K562 (cell line): Measurements from ENCODE around the gene C6orf89. TPM values are rescaled to one million over a fixed set of nuclear protein-coding genes. Genes with fewer than 3 reads are reported as not detected.

Experiments
- BRD9 ChIP-seq: fragments of 450-650 bp; IDR thresholded peaks from 2 replicates; pipeline ENCODE4 v1.6.1; 2018; ENCODE audit warnings: low read depth; ENCODE audit not compliant: partially characterized antibody
- CTBP1 ChIP-seq: fragments of 450-650 bp; IDR thresholded peaks from 2 replicates; pipeline ENCODE4 v1.6.1; 2016; ENCODE audit warnings: borderline replicate concordance
- EGR1 ChIP-seq: fragments of 450-650 bp; conservative IDR thresholded peaks from 2 replicates; pipeline ENCODE4 v1.6.1; 2017; ENCODE audit warnings: mild to moderate bottlenecking
- EHMT2 ChIP-seq: fragments of 450-650 bp; IDR thresholded peaks from 2 replicates; pipeline ENCODE4 v1.6.1; 2018; ENCODE audit warnings: antibody characterized with exemption
- ELF1 ChIP-seq: fragments of 200-800 bp; sonication (Bioruptor generic); IDR thresholded peaks from 2 replicates; pipeline ENCODE4 v1.6.1; 2016; ENCODE audit warnings: missing genetic modification characterization, missing compliant biosample characterization
- HDGF ChIP-seq: fragments of 450-650 bp; IDR thresholded peaks from 2 replicates; pipeline ENCODE4 v1.6.1; 2016
- ILK ChIP-seq: fragments of 450-650 bp; IDR thresholded peaks from 2 replicates; pipeline ENCODE4 v1.6.1; 2016; ENCODE audit warnings: missing genetic modification characterization, low read depth, mild to moderate bottlenecking, missing compliant biosample characterization, moderate library complexity, borderline replicate concordance
- JUND ChIP-seq, 2 experiments: IDR thresholded peaks; 2 replicates in 1 of 2; 3 replicates in 1 of 2; pipeline ENCODE4 v1.6.1; 2011; ENCODE audit warnings: borderline replicate concordance in 2 of 2, low read depth in 2 of 2, low read length in 2 of 2, improper control_type of control experiment in 1 of 2, missing biosample characterization in 1 of 2, missing genetic modification characterization in 1 of 2, missing genetic modification reagents in 1 of 2
- KLF6 ChIP-seq: fragments of 250-450 bp; sonication (Bioruptor Pico); IDR thresholded peaks from 2 replicates; pipeline ENCODE4 v1.4.0; 2020; ENCODE audit warnings: mild to moderate bottlenecking, moderate library complexity, borderline replicate concordance
- MYBL2 ChIP-seq, 2 experiments: fragments of 450-650 bp in 1 of 2; sonication (generic) in 1 of 2; formaldehyde crosslinking in 1 of 2; IDR thresholded peaks; 2 replicates each; pipeline versions ENCODE4 v1.6.1 to v1.8.1; 2017 to 2022; ENCODE audit warnings: borderline replicate concordance in 1 of 2, inconsistent platforms in 1 of 2, low read depth in 1 of 2, mild to moderate bottlenecking in 1 of 2, missing genetic modification reagents in 1 of 2, moderate library complexity in 1 of 2
- NCOA1 ChIP-seq: fragments of 450-650 bp; IDR thresholded peaks from 2 replicates; pipeline ENCODE4 v1.6.1; 2016; ENCODE audit warnings: low read depth
- PHB ChIP-seq: fragments of 250-450 bp; sonication (Bioruptor Pico); IDR thresholded peaks from 2 replicates; pipeline ENCODE4 v1.5.0; 2021
- RCOR1 ChIP-seq, 2 experiments: IDR thresholded peaks; 2 replicates each; pipeline ENCODE4 v1.6.1; 2012; ENCODE audit warnings: low read depth in 2 of 2, low read length in 2 of 2, borderline replicate concordance in 1 of 2, improper control_type of control experiment in 1 of 2
- TCF3 ChIP-seq: sonication (generic); formaldehyde crosslinking; IDR thresholded peaks from 2 replicates; pipeline ENCODE4 v1.4.0; 2020; ENCODE audit warnings: mild to moderate bottlenecking, missing genetic modification reagents
- ZBTB17 ChIP-seq: fragments of 450-650 bp; formaldehyde crosslinking; IDR thresholded peaks from 2 replicates; pipeline ENCODE4 v1.4.0; 2020; ENCODE audit warnings: mild to moderate bottlenecking
- ZKSCAN1 ChIP-seq: fragments of 150-350 bp; IDR thresholded peaks from 2 replicates; pipeline ENCODE4 v1.6.1; 2016; ENCODE audit warnings: low read depth, low read length
- ZNF253 ChIP-seq: fragments of 250-450 bp; sonication (Bioruptor Pico); conservative IDR thresholded peaks from 2 replicates; pipeline ENCODE4 v1.6.1; 2021; ENCODE audit warnings: mild to moderate bottlenecking
- polyA plus RNA-seq, 8 experiments: library from polyadenylated mRNA; depleted of rRNA in 4 of 8; stranded (reverse) in 5 of 8; unstranded in 3 of 8; fragments of >200 nt; fragmentation: Nextera tagmentation in 2 of 8; fragmentation: Illumina TruSeq in 1 of 8; extraction: Ambion mirVana in 2 of 8; extraction: Trizol in 1 of 8; gene quantifications; 2 replicates each; pipeline versions ENCODE4 v1.2.1 to v1.2.3, GENCODE V29; 2011 to 2014; ENCODE audit warnings: inconsistent platforms in 1 of 8, missing spikeins in 1 of 8
- total RNA-seq, 7 experiments: library from RNA; depleted of rRNA in 6 of 7; stranded (reverse); fragments of >200 nt in 6 of 7; fragmentation: Illumina TruSeq in 2 of 7; extraction: Trizol in 2 of 7; gene quantifications; 2 replicates each; pipeline versions ENCODE4 v1.2.1 to v1.2.3, GENCODE V29; 2011 to 2021; ENCODE audit warnings: low replicate concordance in 1 of 7
- TF ChIP-seq, protein P1 (sequence below): sonication (generic); formaldehyde crosslinking; IDR thresholded peaks from 2 replicates; pipeline ENCODE4 v1.4.0; 2020; ENCODE audit warnings: mild to moderate bottlenecking, missing genetic modification reagents
- TF ChIP-seq, protein P2 (sequence below): IDR thresholded peaks from 3 replicates; pipeline ENCODE4 v1.6.1; 2011; ENCODE audit warnings: borderline replicate concordance, mild to moderate bottlenecking; ENCODE audit not compliant: insufficient read length, insufficient read depth
- TF ChIP-seq, protein P3 (sequence below): fragments of 450-650 bp; formaldehyde crosslinking; IDR thresholded peaks from 2 replicates; pipeline ENCODE4 v1.4.0; 2020; ENCODE audit warnings: mild to moderate bottlenecking, moderate library complexity
- TF ChIP-seq, protein P4 (sequence below): sonication (generic); formaldehyde crosslinking; IDR thresholded peaks from 2 replicates; pipeline ENCODE4 v1.8.0; 2022; ENCODE audit warnings: missing genetic modification reagents, mild to moderate bottlenecking, borderline replicate concordance

The C6orf89 gene
- total and polyA plus RNA-seq, 9 of the 15 experiments (the other 6 are each of a cell fraction or from before 2014, with no cell fraction given) = 35.2 to 111 (median 58.5) TPM

DNA sequence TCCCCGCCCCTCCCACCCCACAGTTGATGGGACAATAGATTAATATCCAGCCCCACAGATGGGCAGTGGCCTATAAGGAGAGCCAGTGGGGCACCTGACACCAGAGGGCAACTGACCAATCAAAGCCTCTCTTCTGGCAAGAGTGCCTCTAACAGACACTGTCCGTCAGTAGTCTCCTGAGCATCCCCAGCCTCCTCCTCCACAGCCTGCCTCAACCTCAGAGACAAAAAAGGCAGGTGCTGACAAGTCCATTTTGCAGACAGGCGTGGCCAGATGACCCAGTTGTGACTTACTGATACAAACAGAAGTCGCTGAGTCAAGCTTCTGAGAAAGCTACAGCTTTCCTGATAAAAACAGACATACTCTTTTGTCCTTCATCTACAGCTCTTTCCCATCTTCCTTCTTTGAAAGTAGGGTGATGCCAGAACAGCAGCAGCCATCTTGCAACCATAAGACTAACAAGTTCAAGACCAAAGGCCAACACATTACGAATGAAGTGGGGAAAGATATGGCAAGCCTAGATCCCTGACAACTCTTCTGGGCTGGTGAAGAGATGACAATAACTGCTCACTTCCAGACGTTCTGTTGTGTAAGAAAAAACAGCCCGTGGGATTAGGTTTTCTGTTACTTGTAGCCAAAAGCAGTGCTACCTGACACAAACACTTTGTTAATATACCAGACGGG lies 23.4 kb upstream of the C6orf89 start (continued):
- TF ChIP-seq ILK (tag) (no peak), EHMT2 (peak; percentile 80), KLF6 (CRISPR knock-in tag) (peak; percentile 41; the same call in 1 of the 2 replicates), TCF3 (peak; percentile 94), ZNF253 (CRISPR knock-in tag) (no peak), CTBP1 (peak; percentile 100), ZKSCAN1 (peak; percentile 72; the same call in 1 of the 2 replicates), NCOA1 (peak; percentile 75; the same call in 1 of the 2 replicates), ELF1 (tag) (no peak), MYBL2 (IDR thresholded peaks at IDR 0.05; ENCODE audit: low read depth) (no peak), MYBL2 (CRISPR knock-in tag; IDR thresholded peaks at IDR 0.05; ENCODE audit: borderline replicate concordance) (no peak), BRD9 (peak; percentile 68), EGR1 (0 out of 2 replicates have a peak, but pooled peaks have one; percentile 5), PHB (CRISPR knock-in tag) (no peak), JUND (IDR thresholded peaks at IDR 0.05; ENCODE audit: borderline replicate concordance, low read depth, low read length) (peak; percentile 91), JUND (tag; IDR thresholded peaks at IDR 0.05; ENCODE audit: borderline replicate concordance, low read depth, low read length) (peak; percentile 90; the same call in 2 of the 3 replicates), HDGF (no peak), ZBTB17 (CRISPR knock-in tag) (peak; percentile 79; the same call in 1 of the 2 replicates), RCOR1 (IDR thresholded peaks at IDR 0.05; ENCODE audit: borderline replicate concordance in 1 of 2, low read depth in 2 of 2, low read length in 2 of 2) (peak; percentile 92 to 99)
- TF ChIP-seq, protein P1, sequence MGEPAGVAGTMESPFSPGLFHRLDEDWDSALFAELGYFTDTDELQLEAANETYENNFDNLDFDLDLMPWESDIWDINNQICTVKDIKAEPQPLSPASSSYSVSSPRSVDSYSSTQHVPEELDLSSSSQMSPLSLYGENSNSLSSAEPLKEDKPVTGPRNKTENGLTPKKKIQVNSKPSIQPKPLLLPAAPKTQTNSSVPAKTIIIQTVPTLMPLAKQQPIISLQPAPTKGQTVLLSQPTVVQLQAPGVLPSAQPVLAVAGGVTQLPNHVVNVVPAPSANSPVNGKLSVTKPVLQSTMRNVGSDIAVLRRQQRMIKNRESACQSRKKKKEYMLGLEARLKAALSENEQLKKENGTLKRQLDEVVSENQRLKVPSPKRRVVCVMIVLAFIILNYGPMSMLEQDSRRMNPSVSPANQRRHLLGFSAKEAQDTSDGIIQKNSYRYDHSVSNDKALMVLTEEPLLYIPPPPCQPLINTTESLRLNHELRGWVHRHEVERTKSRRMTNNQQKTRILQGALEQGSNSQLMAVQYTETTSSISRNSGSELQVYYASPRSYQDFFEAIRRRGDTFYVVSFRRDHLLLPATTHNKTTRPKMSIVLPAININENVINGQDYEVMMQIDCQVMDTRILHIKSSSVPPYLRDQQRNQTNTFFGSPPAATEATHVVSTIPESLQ (CRISPR knock-in tag) = no peak; the same call in 1 of the 2 replicates
- TF ChIP-seq, protein P2, sequence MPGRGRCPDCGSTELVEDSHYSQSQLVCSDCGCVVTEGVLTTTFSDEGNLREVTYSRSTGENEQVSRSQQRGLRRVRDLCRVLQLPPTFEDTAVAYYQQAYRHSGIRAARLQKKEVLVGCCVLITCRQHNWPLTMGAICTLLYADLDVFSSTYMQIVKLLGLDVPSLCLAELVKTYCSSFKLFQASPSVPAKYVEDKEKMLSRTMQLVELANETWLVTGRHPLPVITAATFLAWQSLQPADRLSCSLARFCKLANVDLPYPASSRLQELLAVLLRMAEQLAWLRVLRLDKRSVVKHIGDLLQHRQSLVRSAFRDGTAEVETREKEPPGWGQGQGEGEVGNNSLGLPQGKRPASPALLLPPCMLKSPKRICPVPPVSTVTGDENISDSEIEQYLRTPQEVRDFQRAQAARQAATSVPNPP = no peak
- TF ChIP-seq, protein P3, sequence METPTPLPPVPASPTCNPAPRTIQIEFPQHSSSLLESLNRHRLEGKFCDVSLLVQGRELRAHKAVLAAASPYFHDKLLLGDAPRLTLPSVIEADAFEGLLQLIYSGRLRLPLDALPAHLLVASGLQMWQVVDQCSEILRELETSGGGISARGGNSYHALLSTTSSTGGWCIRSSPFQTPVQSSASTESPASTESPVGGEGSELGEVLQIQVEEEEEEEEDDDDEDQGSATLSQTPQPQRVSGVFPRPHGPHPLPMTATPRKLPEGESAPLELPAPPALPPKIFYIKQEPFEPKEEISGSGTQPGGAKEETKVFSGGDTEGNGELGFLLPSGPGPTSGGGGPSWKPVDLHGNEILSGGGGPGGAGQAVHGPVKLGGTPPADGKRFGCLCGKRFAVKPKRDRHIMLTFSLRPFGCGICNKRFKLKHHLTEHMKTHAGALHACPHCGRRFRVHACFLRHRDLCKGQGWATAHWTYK = peak; percentile 86
- TF ChIP-seq, protein P4, sequence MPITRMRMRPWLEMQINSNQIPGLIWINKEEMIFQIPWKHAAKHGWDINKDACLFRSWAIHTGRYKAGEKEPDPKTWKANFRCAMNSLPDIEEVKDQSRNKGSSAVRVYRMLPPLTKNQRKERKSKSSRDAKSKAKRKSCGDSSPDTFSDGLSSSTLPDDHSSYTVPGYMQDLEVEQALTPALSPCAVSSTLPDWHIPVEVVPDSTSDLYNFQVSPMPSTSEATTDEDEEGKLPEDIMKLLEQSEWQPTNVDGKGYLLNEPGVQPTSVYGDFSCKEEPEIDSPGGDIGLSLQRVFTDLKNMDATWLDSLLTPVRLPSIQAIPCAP = no peak
